Activated effector memory CD4-positive, alpha-beta T cell treated with anti-CD3 and anti-CD28 coated beads, Interleukin-2, amount 50 U/mL, for 16 hours (primary cell): ENCODE measurements around the gene TNFRSF21.
"Not testable (repeated sequence)": the region's sequence is repeated elsewhere in the genome, so short reads cannot be mapped to it uniquely, and the experiment has no call there.

Experiments used
- DNase-seq: peaks from one replicate; pipeline ENCODE4 v3.0.0-alpha.2; 2020

The TNFRSF21 gene

DNA sequence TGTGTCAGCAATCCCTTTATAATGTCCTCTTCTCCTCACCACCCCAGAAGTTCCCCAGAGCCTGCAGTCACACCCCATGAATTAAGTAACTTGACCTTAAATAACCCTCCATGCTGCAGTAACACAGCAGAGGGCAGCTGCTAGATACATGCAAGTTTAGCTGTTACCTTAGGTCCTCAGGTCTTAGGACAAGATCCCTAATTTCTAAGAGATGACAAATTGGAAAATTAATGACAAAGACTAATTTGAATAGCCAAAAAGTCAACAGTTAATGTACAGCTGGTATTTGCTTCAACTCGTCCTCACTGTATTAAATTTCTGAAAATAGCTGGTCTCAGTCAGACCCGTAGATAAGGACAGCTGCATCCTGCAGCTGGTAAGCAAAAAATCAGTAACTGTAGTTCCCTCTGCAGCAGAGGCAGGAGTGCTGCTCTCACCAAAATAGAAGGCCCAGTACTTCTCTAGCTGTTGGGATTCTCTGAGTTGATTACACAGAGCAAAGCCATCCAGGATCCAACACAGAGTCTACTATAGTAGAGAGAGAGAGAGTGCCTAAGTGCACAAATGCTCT lies 62.4 kb downstream of the TNFRSF21 start:
- no peak for DNase-seq

- no peak for DNase-seq
Observed at GRCh38 chr6:47246551-47246950, 63.2 kb downstream of the TNFRSF21 start.

DNA sequence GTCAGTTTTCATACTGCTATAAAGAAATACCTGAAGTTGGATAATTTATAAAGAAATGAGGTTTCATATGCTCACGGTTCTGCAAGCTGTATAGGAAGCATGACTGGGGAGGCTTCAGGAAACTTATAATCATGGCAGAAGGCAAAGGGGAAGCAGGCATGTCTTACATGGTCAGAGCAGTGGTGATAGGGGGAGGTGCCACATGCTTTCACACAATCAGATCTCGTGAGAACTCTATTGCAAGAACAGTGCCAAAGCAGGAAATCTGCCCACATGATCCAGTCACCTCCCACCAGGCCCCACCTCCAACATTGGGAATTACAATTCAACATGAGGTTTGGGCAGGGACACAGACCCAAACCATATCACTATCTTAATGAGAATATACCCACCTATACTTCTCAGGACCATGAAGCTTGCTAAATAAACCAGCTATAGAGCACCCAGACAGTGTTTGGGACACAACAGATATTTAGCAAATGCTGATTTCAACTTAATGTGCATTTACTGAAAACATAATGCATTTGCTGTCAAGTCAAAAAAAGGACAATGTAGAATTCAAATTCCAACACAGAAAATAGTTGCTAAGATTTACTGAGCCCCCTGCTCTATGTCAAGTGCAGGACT lies 63.8 kb downstream of the TNFRSF21 start:
- no peak for DNase-seq

DNA sequence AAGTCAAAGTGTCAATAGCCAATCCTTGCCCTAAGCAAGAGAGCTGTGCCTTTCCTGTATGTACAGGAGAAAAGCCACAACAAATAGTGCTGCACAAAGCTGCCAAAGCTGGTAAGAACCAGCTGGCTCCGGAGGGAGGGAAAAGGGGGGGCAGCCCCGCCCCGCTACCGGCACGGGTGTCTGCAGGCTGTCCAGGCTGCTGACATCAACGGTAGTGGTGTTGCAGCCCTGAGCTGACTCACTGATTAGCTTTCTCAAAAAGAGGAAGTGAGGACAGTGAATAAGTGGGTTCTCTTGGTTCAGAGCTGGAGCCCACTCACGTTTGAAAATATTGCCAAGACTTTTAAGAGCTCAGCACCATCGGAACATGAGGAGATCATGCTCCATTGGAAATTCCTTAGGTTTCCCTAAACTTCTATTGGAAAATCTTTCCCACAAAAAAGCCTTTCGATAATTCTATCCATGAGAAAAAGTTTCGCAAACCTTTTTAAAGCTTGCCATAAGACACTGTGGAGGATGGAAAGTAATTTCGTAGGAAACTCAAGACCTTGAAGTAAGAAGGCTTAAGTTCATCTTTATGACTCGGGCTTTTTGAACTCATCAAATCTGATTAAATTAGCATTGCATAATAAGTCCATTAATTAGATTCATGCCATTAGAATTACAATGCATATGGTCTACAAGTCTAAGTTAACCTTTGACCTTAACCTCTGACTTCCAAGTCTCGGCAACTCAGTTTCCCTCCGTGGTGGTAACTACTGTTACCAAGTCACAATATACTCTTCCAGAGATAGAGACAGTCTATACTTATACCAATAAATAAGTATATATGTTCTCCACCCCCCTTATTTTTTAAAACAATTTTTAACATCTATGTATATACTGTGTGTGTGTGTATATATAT lies 67.0 kb downstream of the TNFRSF21 start:
- DNase-seq: peak; percentile 70

DNA sequence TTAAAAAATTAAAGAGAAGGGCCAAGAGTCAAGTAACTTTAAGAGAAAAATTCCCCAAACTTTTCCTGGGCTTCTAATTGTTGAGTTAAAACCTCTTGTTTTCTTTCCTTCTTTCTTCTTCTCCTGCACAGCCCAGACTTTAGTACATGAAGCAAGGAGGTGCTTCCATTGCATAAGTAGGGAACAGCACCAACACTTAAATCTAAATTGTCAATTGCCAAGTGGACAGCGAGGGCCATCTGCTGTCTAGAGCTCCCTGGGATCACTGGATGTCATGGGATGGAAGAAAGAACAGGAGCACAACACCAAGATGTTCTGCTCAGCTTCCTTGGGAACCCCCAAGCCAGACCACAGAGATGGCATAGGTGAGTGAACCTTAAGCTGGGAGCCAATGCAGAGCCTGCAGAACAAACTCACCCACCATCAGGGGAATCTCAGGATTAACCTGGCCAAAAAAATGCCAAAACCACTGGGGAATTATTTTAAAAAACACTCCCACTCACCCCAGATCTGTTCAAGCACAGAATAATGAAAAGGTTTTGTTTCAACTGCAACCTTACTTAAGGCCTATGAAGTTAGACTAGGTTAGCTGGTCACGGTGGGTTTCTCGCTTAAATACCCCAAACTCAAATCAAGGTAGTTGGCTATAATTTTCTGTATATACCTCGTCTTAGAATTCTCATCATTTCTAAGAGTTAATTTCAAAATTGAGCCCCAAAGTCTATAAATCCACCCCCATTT lies 67.8 kb downstream of the TNFRSF21 start:
- DNase-seq: no peak

DNA sequence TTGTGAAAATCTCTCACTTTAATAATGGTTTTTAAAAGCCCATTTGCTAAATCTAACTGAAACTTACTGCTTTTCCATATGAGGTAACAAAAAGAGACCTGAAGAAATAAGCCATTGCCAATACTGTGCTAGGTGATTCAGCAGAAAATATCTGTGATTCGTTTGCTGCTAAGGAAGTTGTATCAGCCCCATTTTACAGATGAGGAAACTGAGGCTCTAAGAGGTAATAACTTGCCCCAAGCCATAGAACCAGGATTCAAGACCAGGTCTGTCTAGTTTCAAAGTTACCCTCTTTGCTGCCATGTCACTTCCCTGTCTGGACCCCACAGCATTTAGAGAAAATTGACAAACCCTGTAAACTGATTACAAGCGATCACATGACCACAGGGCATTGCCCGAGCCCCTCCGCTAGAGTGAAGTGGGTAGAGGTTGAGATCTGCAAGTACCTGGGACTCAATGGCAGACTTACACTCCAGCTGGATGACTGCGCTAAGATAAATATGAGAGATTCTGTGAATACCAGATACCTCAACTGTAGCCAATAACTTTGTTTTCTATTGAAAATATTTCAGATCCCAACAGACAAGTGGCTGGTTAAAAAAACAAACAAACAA lies 69.3 kb downstream of the TNFRSF21 start:
- no peak for DNase-seq

DNA sequence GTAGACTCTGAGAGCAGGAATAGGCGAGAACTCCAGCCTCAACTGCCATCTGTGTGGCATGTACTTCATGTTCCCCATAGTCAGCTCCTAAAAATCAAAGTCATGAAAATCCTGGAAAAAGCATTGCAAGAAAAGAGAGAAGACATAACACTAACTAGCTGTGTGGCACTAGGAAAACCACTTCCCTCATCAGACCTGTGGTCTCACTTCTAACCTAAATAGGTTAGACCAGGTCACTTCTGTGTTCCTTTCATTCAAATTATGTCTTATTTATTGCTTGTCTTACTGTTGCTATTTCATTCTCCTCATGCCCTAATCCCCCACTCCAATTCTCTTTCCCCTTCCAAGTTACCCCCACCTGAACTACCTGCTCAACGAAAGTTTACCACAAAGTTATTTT lies 70.2 kb downstream of the TNFRSF21 start:
- no peak for DNase-seq

DNA sequence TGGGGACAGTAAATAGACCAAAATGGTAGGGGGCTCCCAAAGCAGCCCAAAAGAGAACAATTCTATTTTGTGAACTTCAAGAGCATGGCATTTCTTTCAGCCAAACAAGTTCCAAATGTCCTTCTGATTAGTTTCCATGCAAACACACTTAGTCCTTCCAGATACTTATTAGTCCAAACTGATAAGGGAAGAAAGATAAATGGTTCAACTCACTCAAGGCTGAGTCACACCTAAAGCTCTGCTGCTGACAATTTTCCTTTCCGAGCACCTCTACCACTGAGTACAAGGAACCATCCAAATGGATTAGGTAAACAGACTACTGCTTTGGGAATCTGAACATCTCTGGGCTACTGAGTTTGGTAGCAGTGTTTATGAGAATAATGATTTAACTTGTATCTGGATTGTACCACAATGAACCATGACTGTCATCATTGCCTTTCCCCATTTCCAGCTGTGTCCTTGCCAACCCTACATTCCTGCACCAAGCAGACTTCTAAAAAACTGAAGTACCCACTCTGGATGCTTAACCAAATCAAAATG lies 71.2 kb downstream of the TNFRSF21 start:
- no peak for DNase-seq

DNA sequence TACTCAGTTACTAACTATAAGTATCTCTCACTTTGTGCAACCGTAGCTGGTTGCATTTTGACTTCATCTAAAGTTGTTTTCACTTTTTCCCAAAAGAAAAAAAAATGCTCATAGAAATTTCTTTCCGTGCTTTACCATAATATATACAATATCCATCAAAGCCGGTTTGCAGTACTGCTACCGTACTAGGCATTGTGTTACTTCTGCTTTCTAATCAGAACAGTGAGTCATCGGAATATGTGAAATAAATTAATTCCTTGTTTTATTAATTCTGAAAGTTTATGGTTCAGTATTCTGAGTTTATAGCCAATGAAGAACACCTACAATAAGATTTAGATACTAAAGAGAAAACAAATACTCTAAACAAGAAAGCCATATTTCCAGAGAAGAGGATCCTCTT lies 72.5 kb downstream of the TNFRSF21 start:
- DNase-seq: no peak

DNA sequence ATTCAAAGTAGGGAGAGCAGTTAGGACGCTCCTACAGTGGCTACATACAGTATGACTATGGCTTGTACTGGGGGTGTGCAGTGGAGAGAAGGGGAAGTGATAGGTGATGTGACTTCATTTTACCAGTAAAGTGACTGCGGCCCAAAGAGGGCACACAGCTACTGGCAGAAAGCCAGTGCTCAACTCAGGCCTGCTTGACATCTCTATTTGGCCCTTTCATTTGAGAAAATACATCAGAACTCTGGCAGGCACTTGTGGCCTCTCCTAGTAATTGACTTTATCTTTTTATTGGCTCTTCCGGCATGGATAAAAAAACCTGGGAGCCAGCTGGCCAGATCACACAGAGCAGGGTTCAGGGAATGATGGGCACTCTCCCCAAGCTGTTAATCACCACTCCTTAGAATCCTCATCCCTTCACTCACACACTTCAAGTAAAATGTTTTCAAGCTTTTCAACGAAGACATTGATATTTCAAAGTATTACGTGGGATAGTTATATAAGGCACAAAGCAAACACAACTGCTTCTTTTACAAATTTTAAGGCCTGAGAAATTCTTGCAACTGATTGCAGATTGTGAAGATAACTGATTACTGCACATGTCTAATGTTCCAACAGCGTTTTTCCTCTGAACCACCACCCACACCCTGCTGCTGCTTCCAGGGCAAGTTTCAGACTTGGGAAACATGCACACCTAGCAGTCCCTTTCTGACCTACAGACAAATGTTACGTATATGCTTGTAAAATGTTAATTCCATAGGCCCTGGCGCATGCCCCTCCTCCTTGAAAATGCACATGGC lies 73.5 kb downstream of the TNFRSF21 start:
- DNase-seq: no peak

DNA sequence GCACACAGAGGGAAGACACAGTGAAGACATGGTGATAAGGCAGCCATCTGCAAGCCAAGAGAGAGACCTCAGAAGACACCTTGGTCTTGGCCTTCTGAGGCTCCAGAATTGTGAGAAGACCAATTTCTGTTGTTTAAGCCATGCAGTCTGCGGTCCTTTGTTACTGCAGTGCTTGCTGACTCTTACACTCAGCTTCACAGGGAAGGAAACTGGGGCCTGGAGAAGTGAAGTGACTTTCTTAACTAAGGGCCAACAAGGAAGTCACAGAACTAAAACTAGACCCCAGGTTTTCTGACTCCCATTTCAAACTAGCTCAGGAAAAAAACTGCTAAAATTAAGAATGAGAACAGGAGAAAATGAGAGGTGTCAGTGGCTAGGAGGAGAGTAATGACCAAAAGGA lies 74.3 kb downstream of the TNFRSF21 start:
- DNase-seq: no peak

DNA sequence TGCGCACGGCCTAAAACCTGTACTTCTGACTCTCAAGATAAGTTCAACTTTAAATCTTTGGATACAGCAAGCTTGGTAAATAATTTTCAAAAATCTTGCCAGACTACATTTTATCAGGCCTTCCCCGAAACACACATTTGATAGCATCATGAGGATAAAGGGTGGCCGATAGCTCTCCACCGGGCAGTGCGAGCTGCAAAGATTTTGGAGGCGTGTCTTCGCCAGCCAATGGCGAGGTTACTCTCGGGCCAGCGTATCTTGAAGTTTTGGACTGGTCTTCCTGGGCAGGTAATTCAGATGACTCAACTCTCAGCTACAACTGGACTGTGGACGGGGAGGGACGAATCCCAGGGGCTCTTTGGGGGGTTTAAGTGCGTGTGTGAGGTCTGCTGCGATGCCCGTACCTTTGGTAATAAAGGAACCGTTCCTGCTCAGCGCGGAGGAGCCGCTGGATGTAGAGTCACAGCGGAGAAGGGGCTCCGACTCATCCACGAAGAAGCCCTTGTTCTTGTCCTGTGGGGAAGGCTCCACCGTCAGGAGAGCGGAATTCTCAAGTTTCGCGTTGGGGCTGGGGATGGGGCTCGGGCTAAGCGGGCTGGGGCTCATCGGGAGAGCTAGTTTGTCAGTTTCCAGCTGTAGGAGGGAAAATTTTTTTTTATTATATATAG lies 75.3 kb downstream of the TNFRSF21 start:
- no peak for DNase-seq

GRCh38 chr6:47231151-47231550 lies 78.6 kb downstream of the TNFRSF21 start:
- DNase-seq: no peak

DNA sequence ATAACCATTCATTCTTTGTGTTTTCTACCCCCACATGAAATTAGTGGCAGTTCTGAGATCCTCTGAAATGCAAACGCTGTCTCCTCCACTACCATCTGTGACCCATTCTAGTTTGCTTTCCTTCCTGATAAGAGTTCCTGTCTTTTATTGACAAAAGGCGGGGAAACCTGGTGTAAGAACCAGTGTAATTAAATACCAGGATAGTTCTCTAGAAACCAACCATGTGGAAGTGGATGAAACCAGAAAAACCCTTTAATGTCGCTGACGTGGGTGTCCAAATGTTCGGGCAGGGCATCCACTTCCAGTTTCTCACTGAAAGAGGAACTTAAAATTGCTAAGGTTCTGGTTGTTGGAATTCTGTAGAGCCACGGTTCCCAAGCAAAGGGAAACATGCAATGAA lies 79.1 kb downstream of the TNFRSF21 start:
- DNase-seq: no peak

- DNase-seq: no peak
Observed at GRCh38 chr6:47229255-47229654, 80.5 kb downstream of the TNFRSF21 start.

DNA sequence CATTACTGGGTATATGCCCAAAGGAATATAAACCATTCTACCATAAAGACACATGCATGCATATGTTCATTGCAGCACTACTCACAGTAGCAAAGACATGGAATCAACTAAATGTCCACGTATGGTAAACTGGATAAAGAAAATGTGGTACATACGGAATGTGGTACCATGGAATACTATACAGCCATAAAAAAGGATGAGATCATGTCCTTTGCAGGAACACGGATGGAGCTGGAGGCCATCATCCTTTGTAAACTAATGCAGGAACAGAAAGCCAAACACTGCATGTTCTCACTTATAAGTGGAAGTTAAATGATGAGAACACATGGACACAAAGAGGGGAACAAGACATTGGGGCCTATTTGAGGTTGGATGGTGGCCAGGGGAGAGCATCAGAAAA lies 81.6 kb downstream of the TNFRSF21 start:
- DNase-seq: not testable (repeated sequence)

DNA sequence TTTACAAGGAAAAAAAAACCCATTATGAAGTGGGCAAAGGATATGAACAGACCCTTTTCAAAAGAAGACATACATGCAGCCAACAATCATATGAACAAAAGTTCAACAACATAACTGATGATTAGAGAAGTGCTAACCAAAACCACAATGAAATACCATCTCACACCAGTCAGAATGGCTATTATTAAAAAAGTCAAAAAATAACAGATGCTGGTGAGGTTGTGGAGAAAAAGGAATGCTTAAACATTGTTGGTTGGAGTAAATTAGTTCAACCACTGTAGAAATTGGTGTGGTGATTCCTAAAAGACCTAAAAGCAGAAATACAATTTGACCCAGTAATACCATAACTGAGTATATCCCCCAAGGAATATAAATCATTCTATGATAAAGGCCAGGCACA lies 86.5 kb downstream of the TNFRSF21 start:
- DNase-seq: not testable (repeated sequence)

GRCh38 chr6:47221565-47221964 lies 88.1 kb downstream of the TNFRSF21 start:
- DNase-seq: no peak

DNA sequence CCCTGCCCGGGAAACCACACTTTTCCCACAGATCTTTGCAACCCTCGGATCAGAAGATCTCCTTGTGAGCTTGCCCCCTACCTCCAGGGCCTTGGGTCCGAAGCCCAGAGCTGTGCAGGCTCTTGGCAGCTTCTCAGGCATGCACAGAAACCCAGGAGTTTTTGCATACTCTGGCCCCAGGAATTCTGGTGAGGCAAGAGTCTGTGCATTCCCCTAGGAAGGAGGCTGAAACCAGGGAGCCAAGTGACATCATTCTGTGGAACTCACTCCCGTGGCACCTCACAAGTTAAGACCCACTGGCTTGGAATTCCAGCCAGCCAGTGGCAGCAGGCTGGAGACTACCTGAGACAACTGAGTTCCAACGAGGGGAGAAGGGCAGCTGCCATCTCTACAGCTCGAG lies 100.1 kb downstream of the TNFRSF21 start:
- DNase-seq: no peak

DNA sequence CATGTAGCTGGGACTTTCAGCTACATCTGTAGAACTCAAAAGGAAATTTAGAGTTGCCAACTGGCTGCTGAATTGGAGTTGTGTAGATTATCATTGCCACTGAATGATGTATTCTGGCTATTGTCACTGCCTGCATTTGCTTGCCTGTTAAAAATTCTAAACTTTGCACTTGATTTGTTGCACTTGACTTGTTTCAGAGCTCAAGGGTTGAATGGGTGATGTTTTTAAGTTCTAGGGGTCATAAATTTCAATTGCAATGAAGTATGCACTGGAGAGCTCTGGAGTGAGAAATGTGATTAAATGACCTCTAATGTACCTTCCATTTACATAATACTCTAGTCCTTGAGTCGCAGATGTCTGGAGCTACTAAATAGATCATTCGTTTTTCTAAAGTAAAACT lies 102.4 kb downstream of the TNFRSF21 start:
- DNase-seq: no peak

DNA sequence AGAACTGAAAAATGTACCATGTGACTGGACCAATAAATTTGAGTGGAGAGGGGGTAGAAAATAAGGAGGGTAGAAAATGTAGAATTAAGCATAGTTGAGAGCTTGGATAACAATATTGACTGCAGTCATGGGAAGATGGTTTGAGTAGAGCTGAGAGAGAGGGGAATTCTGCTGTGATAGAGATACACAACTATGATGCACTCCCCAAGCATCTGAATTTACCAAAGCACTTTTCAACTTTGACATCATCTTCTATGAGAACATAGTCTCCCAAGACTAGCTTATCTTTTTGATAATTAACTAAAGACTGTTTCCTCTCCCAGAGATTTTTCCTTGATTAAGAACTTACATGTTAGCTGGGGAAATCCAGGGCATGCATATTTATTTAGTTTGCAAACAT lies 103.1 kb downstream of the TNFRSF21 start:
- DNase-seq: no peak
